Erythroblast (primary cell): ENCODE measurements around the gene C14orf39.

Experiments used
- GATA1 ChIP-seq: IDR thresholded peaks from 2 replicates; pipeline ENCODE4 v1.6.1; 2011; ENCODE audit warnings: low read depth, mild to moderate bottlenecking, control low read depth, low read length, moderate library complexity
- POLR2A ChIP-seq: IDR thresholded peaks from 2 replicates; pipeline ENCODE4 v1.6.1; 2011; ENCODE audit warnings: mild to moderate bottlenecking, low read length

GRCh38 chr14:60506462-60506984 lies 20.7 kb upstream of the C14orf39 start:
- no peak for TF ChIP-seq POLR2A
- TF ChIP-seq GATA1: no peak
